RWPE2 (cell line): Measurements from ENCODE around the gene KIFBP.

Experiments used
- ATAC-seq: fragments of 200-7000 bp; cut with Tn5 transposase; 3 replicates; pipeline ENCODE4 v1.9.1; 2021; ENCODE audit warnings: low read depth
- DNase-seq: peaks from one replicate; pipeline ENCODE4 v3.0.0-alpha.2; 2020; ENCODE audit warnings: low spot score
- H3K27ac ChIP-seq: fragments of 450-650 bp; 2 replicates; pipeline ENCODE4 v1.5.1; 2017; ENCODE audit warnings: mild to moderate bottlenecking; ENCODE audit not compliant: poor library complexity, severe bottlenecking
- H3K27me3 ChIP-seq: fragments of 250-450 bp; sonication (Bioruptor Pico); 2 replicates; pipeline ENCODE4 v1.5.1; 2021; ENCODE audit warnings: mild to moderate bottlenecking, moderate library complexity; ENCODE audit not compliant: insufficient read depth, poor library complexity, severe bottlenecking
- H3K36me3 ChIP-seq: fragments of 250-450 bp; sonication (Bioruptor Pico); 2 replicates; pipeline ENCODE4 v1.5.1; 2020; ENCODE audit warnings: low read depth, mild to moderate bottlenecking, moderate library complexity
- H3K4me1 ChIP-seq: fragments of 250-450 bp; sonication (Bioruptor Pico); 2 replicates; pipeline ENCODE4 v1.5.1; 2021; ENCODE audit warnings: mild to moderate bottlenecking, moderate library complexity; ENCODE audit not compliant: insufficient read depth, poor library complexity, severe bottlenecking
- H3K4me3 ChIP-seq: fragments of 250-450 bp; sonication (Bioruptor Pico); 2 replicates; pipeline ENCODE4 v1.5.1; 2021; ENCODE audit warnings: mild to moderate bottlenecking, moderate library complexity; ENCODE audit not compliant: severe bottlenecking
- H3K9me3 ChIP-seq: fragments of 250-450 bp; sonication (Bioruptor Pico); 2 replicates; pipeline ENCODE4 v1.5.1; 2021; ENCODE audit warnings: mild to moderate bottlenecking, moderate library complexity; ENCODE audit not compliant: severe bottlenecking
- CTCF ChIP-seq: fragments of 450-650 bp; IDR thresholded peaks from one replicate; pipeline ENCODE4 v1.5.1; 2017; ENCODE audit warnings: mild to moderate bottlenecking, moderate library complexity; ENCODE audit not compliant: poor library complexity, severe bottlenecking

Gene KIFBP

GRCh38 chr10:69047111-69047832, 58.7 kb downstream of the KIFBP start:
- H3K36me3 ChIP-seq: no peaks in the 10 kb centered on the region
- no peak overlapping the region for H3K4me3 ChIP-seq
- TF ChIP-seq CTCF: no peak
- ATAC-seq (no peak), DNase-seq (no peak)
- H3K27ac ChIP-seq: peak overlapping the region; percentile 96
- no peaks in the 10 kb centered on the region for H3K9me3 ChIP-seq
- peaks cover 27% of the 10 kb centered on the region for H3K4me1 ChIP-seq
- no peaks in the 10 kb centered on the region for H3K27me3 ChIP-seq

- ATAC-seq (no peak), DNase-seq (no peak)
- TF ChIP-seq CTCF: no peak
- H3K27ac ChIP-seq: no peak overlapping the region
- H3K36me3 ChIP-seq: no peaks in the 10 kb centered on the region
- peaks cover 27% of the 10 kb centered on the region for H3K4me1 ChIP-seq
- H3K4me3 ChIP-seq: no peak overlapping the region
- no peaks in the 10 kb centered on the region for H3K9me3 ChIP-seq
- no peaks in the 10 kb centered on the region for H3K27me3 ChIP-seq
Measured at GRCh38 chr10:69048103-69048502, 59.5 kb downstream of the KIFBP start.

- Histone ChIP-seq H3K27ac (no peak overlapping the region), H3K27me3 (no peaks in the 10 kb centered on the region), H3K4me1 (peaks cover 23% of the 10 kb centered on the region), H3K36me3 (no peaks in the 10 kb centered on the region), H3K4me3 (no peak overlapping the region), H3K9me3 (no peaks in the 10 kb centered on the region)
- DNase-seq (no peak), ATAC-seq (no peak)
- TF ChIP-seq CTCF: no peak
Measured at GRCh38 chr10:69049566-69049961, 61.0 kb downstream of the KIFBP start.

- H3K9me3 ChIP-seq: no peaks in the 10 kb centered on the region
- H3K36me3 ChIP-seq: no peaks in the 10 kb centered on the region
- H3K4me3 ChIP-seq: no peak overlapping the region
- H3K4me1 ChIP-seq: peaks cover 13% of the 10 kb centered on the region
- no peak overlapping the region for H3K27ac ChIP-seq
- no peak for TF ChIP-seq CTCF
- ATAC-seq (no peak), DNase-seq (no peak)
- no peaks in the 10 kb centered on the region for H3K27me3 ChIP-seq
Measured at GRCh38 chr10:69051303-69051702, 62.7 kb downstream of the KIFBP start.

GRCh38 chr10:69051710-69052487, 63.3 kb downstream of the KIFBP start:
- no peak for ATAC-seq
- Histone ChIP-seq H3K4me1 (peaks cover 8% of the 10 kb centered on the region), H3K36me3 (no peaks in the 10 kb centered on the region), H3K27ac (no peak overlapping the region), H3K9me3 (no peaks in the 10 kb centered on the region), H3K27me3 (no peaks in the 10 kb centered on the region), H3K4me3 (no peak overlapping the region)
- TF ChIP-seq CTCF: no peak
- no peak for DNase-seq
